GM18861 (cell line): ENCODE measurements around the gene GJE1.
A peak's percentile ranks its signal among the peaks of the same experiment; 100 is the strongest.
"Not testable (repeated sequence)": the region's sequence is repeated elsewhere in the genome, so short reads cannot be mapped to it uniquely, and the experiment has no call there.

Experiments used
- ATAC-seq: cut with Tn5 transposase; IDR thresholded peaks from one replicate; pipeline ENCODE4 v1.9.1; 2021; ENCODE audit not compliant: unreplicated experiment

The GJE1 gene, protein sequence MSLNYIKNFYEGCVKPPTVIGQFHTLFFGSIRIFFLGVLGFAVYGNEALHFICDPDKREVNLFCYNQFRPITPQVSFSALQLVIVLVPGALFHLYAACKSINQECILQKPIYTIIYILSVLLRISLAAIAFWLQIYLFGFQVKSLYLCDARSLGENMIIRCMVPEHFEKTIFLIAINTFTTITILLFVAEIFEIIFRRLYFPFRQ

DNA sequence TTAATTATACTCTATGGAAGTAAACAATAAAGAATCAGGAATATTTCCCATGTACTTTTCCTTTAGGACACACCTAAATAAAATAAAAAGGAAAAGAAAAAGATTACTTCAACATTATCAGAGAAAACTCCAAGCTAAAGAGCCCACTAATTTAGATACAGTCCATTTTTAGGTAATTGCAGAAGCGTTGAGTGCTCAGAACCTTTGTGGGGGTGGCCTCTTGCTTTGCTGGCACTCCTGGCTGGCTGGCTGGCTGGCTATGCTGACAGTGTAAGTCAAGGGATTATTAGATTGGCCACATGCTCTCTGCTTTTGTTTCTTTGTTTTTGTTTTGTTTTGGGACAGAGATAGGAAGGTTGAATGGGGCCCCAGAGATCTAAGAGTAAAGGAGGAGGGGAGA, at the start of gene GJE1:
GJE1 (plus strand) TSS at position 301 of the 400 bp plus-strand sequence. CDS start 234 bp downstream, outside the sequence.
- ATAC-seq, result no peak

DNA sequence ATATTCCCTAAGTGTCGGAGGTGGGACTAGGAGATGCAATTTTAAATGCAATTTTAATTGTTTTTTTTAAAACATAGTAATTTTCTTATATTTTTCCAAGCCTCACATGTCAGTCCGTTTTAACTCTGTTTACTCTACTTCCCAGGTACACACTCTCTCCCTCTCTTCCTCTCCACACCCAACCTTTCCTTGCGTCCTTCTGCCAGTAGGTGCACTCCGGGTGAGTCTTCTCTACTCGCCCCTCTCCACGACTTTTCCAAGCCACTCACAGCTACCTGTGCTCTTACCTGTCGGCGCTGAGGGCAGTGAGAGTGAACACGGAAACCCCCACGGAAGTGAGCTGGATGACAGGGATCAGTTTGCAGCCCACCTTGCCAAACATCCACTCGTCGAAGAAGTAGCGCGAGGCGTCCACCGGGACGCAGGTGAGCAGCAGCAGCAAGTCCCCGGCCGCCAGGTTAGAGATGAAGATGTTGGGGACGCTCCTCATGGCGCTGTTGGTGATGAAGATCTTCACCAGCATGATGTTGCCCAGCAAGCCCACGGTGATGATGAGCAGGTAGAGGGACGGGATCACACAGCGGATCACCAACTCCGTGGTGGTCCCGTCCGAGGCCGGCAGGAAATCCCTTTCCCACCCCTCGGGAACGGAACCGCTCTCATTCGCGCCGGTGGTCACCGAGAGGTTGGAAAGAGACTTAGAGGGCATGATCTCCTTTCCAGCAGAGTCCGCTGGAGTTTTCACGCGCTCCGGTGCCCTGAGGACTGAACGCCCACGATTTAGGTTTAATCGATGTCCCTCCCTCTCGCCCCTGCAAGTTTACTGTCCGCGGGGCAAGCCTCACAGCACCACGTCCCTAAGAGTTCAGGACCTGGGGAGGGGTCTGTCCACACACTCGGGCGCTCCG, 44.5 kb upstream of the GJE1 start:
- no peak for ATAC-seq

DNA sequence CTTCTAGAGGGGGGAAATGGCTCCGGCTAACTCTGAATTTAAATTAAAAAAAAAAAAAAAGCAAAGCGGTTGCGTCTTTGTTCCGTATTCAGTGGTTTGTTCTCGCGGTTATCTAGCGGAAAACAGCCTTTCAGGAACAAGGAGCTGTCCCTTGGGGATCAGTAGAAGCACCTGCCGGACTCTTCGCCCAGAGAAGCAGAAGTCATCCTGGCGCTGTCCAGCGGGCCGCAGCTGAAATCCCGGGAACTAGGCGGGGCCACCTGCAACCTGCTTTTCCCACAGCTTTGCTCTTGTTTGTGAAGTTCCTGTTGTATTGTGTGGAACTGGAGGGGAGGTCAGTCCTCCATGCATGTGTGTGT, 43.9 kb upstream of the GJE1 start:
- no peak for ATAC-seq

DNA sequence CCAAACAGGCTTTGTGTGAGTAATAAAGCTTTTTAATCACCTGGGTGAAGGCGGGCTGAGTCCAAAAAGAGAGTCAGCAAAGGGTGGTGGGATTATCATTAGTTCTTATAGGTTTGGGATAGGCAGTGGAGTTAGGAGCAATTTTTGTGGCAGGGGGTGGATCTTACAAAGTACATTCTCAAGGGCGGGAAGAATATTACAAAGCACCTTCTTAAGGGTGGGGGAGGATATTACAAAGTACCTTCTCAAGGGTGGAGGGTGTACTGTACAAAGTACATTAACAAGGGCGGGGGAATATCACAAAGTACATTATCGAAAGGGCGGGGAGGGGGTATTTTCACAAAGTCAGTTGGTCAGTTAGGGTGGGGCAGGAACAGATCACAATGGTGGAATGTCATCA, 27.9 kb upstream of the GJE1 start:
- not testable (repeated sequence) for ATAC-seq

DNA sequence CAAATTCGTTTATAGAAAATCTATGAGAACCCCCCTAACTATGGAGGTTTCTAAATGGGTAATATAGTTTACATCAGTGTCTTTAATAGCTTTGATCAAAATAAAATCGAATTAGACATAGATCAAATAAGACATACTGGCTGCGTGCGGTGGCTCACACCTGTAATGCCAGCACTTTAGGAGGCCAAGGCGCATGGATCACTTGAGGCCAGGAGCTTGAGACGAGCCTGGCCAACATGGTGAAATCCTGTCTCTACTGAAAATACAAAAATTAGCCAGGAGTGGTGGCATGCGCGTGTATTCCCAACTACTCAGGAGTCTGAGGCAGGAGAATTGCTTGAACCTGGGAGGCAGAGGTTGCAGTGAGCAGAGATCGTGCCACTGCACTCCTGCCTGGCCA, 21.9 kb upstream of the GJE1 start:
- not testable (repeated sequence) for ATAC-seq

DNA sequence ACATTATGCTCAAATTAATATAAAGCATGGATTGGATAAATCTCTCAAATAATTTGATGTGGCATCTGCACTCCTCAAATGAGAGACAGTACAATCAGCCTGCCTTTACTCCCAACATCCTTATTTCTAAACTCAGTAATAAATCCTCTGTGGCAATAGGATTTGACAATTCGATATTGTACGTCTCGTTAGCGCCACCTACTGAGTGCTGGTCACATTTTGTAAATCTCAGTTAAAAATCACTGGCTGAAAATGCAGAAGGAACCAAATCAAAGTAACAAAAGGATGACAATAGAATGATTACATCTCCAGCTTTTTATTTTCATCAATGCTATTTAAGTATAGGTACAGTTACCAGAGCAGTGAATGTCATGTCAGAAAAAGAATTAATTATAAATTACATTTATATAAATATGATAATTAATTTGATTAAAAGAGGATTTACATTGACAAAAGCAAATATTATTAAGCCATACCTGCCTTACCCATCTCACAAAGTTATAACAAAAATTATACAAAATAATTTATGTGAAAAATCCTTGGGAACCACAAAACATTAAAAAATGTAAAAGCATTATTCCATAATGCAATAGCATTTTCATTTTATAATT, 20.2 kb upstream of the GJE1 start:
- ATAC-seq, result peak; percentile 57

DNA sequence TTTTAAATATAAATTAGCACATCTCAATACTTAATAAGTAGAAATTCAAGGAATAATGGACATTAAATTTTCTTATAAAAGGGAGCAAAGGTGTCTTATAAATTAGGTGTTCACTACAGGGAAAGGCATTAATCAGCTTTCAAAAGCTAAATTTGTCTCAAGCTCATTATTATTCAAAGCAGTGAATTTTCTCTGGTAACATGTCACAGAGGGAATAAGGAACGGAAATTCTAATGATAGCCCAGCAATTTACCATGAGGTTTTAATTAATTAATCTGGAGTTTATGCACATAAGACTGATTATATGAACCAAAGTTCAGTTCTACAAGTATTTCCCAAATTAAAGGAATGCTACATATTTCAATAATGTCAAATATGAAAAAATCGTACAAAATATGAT, 15.4 kb upstream of the GJE1 start:
- no peak for ATAC-seq

DNA sequence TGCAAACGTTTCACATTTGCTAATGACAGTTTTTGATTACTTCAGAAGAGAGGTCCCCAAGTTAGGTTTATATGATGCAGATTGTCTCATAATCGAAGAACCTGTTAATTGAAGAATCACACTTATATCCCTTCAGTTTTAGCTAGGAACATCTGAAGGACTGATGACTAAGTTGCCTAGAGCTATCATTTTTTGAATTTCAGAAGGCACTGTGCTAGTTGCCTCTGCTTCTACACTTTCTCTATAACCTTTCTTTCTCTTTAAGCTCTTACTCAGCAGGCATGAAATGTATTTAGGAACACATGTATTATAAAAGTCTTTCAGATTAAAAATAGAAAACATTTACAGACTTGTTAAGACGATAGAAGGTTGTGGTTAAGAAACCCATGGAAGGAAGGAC, 14.4 kb upstream of the GJE1 start:
- no peak for ATAC-seq

DNA sequence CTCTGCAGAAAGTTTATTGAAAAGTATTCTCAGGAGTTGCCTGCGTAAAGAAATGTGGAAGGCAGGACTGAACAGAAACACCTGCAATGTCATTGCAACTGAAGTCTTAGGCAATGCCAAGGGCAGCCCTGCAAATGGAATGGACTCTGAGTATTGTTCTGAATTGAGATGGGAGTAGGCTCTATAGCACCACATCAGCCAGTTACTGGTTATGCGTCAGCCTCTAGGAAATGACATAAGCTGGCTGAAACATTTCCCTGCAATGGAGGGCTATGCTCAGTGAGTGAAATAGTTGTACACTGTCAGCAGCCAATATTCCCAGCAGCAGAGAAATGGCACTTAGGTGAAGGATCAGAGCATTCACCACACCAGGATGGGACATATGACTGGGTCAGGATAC, 13.8 kb upstream of the GJE1 start:
- no peak for ATAC-seq

DNA sequence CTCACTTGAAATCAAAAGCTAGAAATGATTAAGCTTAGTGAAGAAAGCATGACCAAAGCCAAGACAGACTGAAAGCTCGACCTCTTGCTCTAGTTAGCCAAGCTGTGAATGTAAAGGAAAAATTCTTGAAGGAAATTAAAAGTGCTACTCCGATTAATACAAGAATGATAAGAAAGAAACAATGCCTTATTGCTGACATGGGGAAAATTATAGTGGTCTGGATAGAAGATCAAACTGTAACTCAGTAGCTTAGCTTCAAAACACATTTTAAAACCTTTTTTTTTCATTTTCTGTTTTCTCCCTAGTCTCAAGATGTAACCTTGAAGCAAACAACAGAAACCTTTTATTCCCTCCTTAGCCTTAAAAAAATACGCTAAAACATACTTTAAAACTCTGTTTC, 11.4 kb upstream of the GJE1 start:
- no peak for ATAC-seq

DNA sequence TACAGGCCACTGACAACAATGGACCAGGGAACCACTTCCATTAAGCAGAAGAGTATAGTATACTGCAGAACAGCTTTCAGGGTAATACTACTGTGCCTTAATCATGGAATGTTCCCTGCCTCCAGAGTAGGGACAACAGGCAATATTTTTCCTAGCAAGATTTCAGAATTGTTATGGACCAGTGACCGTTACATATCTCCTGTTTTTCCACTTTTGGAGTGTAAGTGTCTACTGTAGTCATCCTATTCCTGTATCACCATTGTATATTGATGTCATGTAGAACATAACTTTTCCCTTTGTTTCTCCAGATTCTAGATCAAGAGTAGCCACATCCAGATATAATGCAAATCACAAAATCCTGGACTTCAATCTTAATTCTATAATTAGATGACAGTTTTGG, 1.9 kb upstream of the GJE1 start:
- ATAC-seq, result no peak

DNA sequence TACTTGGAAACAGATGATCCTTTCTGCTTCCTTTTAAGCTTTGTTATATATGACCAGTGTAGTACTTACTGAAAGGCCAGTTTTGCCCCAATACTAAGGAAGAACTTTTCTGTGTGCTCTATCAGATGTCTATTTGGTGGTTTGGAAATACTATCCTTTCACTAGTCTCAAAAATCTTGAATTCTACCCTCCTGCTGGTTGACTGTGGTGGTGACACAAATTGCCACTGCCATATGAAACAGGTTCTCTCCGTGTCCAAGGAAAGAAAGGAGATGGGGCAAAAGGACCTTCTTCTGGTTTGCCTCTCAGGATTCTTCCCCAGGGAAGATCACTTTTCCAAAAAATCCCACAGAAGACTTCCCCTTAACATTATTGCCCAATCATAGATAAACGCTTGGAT, 6.2 kb downstream of the GJE1 start:
- no peak for ATAC-seq

DNA sequence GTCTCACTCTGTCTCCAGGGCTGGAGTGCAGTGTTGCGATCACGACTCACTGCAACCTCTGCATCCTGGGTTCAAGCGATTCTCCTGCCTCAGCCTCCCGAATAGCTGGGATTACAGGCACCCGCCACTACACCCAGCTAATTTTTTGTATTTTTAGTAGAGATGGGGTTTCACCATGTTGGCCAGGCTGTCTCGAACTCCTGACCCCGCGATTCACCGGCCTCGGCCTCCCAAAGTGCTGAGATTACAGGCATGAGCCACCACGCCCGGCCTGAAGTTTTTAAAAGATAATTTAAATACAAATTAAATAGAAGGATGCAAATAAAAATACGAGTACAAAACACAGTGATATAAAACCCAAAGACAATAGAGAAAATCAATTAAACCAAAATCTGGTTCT, 8.8 kb downstream of the GJE1 start:
- not testable (repeated sequence) for ATAC-seq

DNA sequence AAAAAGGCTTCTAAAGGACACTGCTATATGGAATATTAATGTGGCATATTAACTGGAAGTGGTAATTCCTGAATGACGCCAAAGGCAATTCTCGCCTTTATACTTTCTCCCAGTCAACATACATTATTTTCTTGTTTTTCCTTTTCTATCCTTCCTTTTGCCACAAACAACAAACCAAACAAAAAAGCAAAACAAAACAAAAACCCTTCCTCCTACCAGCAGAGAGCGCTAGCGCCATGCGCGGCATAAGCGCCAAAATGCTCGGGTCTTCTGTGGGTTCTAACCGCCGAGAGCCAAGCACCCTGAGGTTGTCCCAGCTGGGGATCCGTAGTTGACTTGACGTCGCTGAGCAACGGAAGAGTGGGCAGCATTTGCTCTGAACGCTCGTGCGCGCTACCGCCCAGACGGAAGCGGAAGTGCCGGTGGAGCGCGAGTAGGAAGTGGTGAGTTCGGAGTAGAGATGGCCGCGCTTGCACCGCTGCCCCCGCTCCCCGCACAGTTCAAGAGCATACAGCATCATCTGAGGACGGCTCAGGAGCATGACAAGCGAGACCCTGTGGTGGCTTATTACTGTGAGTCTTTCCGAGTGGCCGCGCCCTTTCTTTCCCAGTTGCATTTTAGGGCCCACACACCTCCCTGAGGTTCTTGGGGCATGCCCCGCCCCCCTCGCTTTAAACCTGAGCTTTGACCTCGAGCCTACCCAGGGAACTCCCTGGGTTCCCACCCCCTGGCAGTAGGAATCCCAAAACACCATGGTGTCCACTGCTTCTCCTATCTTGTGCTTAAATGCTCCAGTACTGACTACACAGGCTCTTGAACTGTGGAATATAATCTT, 14.3 kb downstream of the GJE1 start, which contains the start of the genes NMBR and VTA1:
NMBR (minus strand) TSS at position 295 of the 835 bp plus-strand sequence. CDS start 58,464 bp downstream, outside the sequence.
VTA1 (plus strand) TSS at position 436 of the 835 bp plus-strand sequence; CDS start at position 461, 25 bp downstream.
- ATAC-seq, result peak; percentile 98

DNA sequence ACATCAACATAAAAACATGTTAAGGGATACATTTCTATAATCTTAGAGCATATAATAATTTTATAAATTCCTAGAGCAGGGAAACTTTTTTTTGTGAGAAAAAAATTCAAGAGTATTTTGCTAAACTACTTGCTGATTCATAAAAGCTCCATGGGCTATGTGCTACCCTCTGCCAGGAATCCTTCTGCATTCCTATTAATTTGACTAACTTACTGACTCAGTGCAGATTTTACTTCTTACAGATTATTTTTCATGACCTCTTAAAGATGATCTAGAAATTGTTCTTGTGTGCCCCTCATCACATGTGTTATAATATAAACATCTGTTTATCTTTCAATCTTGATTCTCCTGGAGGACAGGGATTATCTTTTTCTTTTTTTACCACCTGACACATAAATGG, 20.0 kb downstream of the GJE1 start:
- no peak for ATAC-seq

DNA sequence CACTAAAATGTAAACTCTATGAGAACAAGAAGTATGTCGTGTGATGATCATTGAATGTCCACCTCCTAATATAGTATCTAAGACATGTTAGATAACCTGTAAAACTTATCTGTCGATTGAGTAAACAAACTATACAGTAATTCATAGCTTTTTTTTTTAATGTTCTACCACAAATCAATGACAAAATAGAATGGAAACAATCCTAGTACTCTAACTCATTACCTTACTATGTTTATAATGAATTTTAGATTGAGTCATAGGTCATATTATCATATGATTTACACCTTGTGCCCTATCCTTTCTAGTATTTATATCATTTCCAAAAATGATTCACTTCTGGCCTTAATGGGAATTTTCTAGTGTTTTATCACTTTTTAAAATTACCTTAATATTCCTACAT, 20.5 kb downstream of the GJE1 start:
- no peak for ATAC-seq

DNA sequence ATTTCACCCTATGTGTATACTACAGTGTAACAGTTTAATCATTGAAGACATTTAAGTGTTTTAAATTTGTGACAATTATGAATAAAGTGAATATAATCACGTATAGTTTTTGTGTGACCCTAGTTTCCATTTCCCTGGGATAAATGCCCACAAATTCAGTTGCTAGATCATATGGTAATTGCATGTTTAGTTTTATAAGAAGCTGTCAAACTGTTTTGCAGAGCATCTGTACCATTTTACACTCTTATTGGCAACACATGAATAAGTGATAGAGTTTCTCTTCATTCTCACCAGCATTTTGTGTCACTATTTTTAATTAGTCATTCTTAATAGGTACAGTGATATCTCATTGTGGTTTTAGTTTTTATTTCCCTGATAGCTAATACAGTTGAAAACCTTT, 21.6 kb downstream of the GJE1 start:
- no peak for ATAC-seq

DNA sequence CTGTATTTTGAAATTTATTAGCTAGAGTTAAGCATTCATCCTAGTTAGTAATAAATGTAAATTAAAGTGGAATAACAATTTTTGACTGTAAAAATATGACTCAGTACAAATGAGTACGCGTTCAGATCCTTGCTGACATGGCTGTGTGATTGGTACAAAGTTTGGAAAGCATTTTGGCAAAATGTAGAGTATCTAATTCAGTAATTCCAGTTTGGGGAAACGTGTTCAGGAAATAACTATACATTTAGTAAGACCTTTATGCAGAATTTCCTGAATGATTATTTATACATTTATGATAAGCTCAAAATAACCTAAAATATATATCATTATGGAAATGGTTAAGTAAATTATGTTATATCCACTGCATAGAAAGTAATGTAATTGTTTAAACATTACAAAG, 22.4 kb downstream of the GJE1 start:
- ATAC-seq, result no peak

DNA sequence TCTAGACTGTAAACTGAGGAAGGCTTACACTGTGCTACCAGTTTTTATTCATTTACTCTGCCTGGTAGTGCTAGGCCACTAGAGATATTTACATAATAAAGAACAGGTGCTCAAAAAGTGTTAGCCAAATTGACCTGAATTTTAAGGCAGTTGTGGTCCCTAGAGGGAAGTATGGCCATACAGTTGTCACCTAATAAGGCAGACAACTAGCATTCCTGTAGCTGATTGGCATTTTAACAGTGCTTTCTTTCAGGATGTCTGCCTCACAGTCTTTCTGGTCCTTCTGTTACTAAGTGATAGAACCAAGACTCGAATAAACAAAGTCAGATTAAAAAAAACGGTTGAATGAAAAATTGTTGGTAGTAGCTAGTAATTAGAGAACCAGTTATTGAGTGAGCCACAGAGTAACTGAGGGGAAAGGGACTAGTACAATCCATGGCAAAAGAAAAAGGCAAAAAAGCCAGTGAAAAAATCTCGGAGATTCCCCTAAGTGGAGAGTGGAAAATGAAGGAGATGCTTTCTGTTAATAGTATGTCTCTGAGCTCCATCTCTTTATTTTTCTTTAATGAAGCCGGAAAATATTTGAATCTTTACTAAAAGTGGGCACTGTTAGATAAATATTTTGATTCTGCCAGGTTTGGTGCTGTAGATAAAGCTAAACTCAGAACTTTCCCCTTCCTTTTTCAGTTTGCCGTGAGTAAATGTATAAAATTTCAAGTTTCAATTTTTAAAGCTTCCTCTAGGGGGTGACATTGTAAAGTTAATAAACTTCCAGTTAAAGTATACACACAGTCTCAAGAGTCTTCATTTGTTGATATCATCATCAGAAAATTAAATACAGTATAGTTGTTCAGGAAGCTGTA, 23.4 kb downstream of the GJE1 start:
- ATAC-seq, result peak; percentile 73

DNA sequence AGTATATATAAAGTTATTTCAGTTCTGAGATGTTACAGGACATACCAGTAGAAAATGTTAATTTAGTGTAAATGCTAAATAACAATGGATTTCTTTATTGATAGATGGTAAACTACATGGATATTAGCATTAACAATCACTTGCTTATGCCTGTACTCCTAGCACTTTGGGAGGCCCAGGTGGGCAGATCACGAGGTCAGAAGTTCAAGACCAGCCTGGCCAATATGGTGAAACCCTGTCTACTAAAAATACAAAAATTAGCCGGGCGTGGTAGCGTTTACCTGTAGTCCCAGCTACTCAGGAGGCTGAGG, 24.0 kb downstream of the GJE1 start:
- not testable (repeated sequence) for ATAC-seq
